HL-60/S4 treated with retinoic acid at 250 ng/mL for 4 days and 3 days (cell line): ENCODE results near the gene CCDC97.
"Not testable (repeated sequence)": the region's sequence is repeated elsewhere in the genome, so short reads cannot be mapped to it uniquely, and the experiment has no call there.

Experiments
- in situ Hi-C: fragments of 300-500 bp; cut with MboI; formaldehyde crosslinking; loops from 2 replicates; pipeline ENCODE4 v1.7.0; 2022; ENCODE audit warnings: low sequenced_read_pairs

CCDC97 gene

GRCh38 chr19:41357746-41358145 lies 47.8 kb downstream of the CCDC97 start:
- in situ Hi-C loops, result no loop called here

- in situ Hi-C loops, result no loop called here
These were observed 49.8 kb downstream of the CCDC97 start for GRCh38 chr19:41359741-41360140.

GRCh38 chr19:41362143-41362847 lies 52.3 kb downstream of the CCDC97 start:
- in situ Hi-C loops, result no loop called here

- in situ Hi-C loops, result no loop called here
These were observed 53.4 kb downstream of the CCDC97 start for GRCh38 chr19:41363371-41363752.

- in situ Hi-C loops, result no loop called here
These were observed 54.0 kb downstream of the CCDC97 start, which contains the start of gene B9D2 for GRCh38 chr19:41363753-41364523. TSS of gene B9D2 (minus strand) at chr19:41364149. CDS start at chr19:41363519, 630 bp downstream.

GRCh38 chr19:41364524-41365391 lies 54.8 kb downstream of the CCDC97 start:
- in situ Hi-C loops, result no loop called here

- in situ Hi-C loops, result no loop called here
These were observed 56.1 kb downstream of the CCDC97 start for GRCh38 chr19:41366089-41366488.

- in situ Hi-C loops, result no loop called here
These were observed 57.9 kb downstream of the CCDC97 start for GRCh38 chr19:41367848-41368301.

GRCh38 chr19:41369769-41370168 lies 59.8 kb downstream of the CCDC97 start:
- in situ Hi-C loops, result no loop called here

- in situ Hi-C loops, result not testable (repeated sequence)
These were observed 61.1 kb downstream of the CCDC97 start for GRCh38 chr19:41371119-41371518.

GRCh38 chr19:41371541-41371940 lies 61.6 kb downstream of the CCDC97 start:
- in situ Hi-C loops, result no loop called here

GRCh38 chr19:41372501-41372900 lies 62.5 kb downstream of the CCDC97 start:
- in situ Hi-C loops, result no loop called here

- in situ Hi-C loops, result no loop called here
These were observed 64.0 kb downstream of the CCDC97 start for GRCh38 chr19:41373993-41374392.
